A549 (cell line): ENCODE data around the gene COL15A1.

Source experiments
- BHLHE40 ChIP-seq: IDR thresholded peaks from 2 replicates; pipeline ENCODE4 v1.6.1; 2012; ENCODE audit warnings: low read depth, low read length, inconsistent platforms
- CTCF ChIP-seq: fragments of >200 bp; sonication (Bioruptor Twin); formaldehyde crosslinking; IDR thresholded peaks from 3 replicates; pipeline ENCODE4 v1.5.1; 2016
- KDM5A ChIP-seq: fragments of 200-600 bp; sonication (generic); IDR thresholded peaks from 2 replicates; pipeline ENCODE4 v1.6.1; 2016; ENCODE audit warnings: antibody characterized with exemption, mild to moderate bottlenecking
- MAX ChIP-seq: IDR thresholded peaks from 2 replicates; pipeline ENCODE4 v1.6.1; 2012
- SMC3 ChIP-seq: fragments of >200 bp; sonication (Bioruptor Twin); formaldehyde crosslinking; IDR thresholded peaks from 3 replicates; pipeline ENCODE4 v1.6.1; 2018; ENCODE audit warnings: inconsistent platforms

GRCh38 chr9:98929895-98930341 lies 13.8 kb upstream of the COL15A1 start:
- TF ChIP-seq SMC3 (no peak), BHLHE40 (no peak), MAX (no peak), CTCF (no peak), KDM5A (no peak)
